IMR-90 (cell line): Measurements from ENCODE around the gene BET1L. TPM values are rescaled to one million over a fixed set of nuclear protein-coding genes. Genes with fewer than 3 reads are reported as not detected.
"Not testable (repeated sequence)": the region's sequence is repeated elsewhere in the genome, so short reads cannot be mapped to it uniquely, and the experiment has no call there.

ENCODE experiments used
- ATAC-seq: fragments of 200-7000 bp; cut with Tn5 transposase; 2 replicates; pipeline ENCODE4 v1.9.1; 2020; ENCODE audit warnings: low read depth, mild to moderate bottlenecking, moderate library complexity
- BruUV-seq: library from RNA; stranded (reverse); fragments of 400-500 nt; replicated peaks from 2 replicates; lab custom pipeline; 2021; lab: Mats Ljungman, UMichigan
- CTCF ChIA-PET: fragments of 300-600 bp; formaldehyde crosslinking; extraction: SDS; loops from one replicate; lab custom pipeline; 2021; ENCODE audit warnings: antibody characterized with exemption; lab: Yijun Ruan, JAX
- POLR2A ChIA-PET: fragments of 300-600 bp; sonication (Branson Sonifier 250); formaldehyde crosslinking; loops from one replicate; lab custom pipeline; 2022; ENCODE audit warnings: antibody characterized with exemption; ENCODE audit not compliant: unreplicated experiment; lab: Charles Lee
- DNase-seq: peaks from one replicate; pipeline ENCODE4 v3.0.0; 2013
- H2AFZ ChIP-seq: replicated peaks from 2 replicates; pipeline ENCODE3; 2013; ENCODE audit warnings: low read length, mild to moderate bottlenecking; ENCODE audit not compliant: poor library complexity
- H2AK5ac ChIP-seq: 2 replicates; pipeline ENCODE4 v1.6.1; 2013; ENCODE audit warnings: low read depth, low read length, inconsistent platforms
- H2AK9ac ChIP-seq: replicated peaks from 2 replicates; pipeline ENCODE3; 2013; ENCODE audit warnings: mild to moderate bottlenecking, low read depth, low read length, moderate library complexity; ENCODE audit not compliant: poor library complexity
- H2BK120ac ChIP-seq: 2 replicates; pipeline ENCODE4 v1.6.1; 2013; ENCODE audit warnings: low read depth, low read length, inconsistent platforms
- H2BK15ac ChIP-seq: 3 replicates; pipeline ENCODE4 v1.6.1; 2013; ENCODE audit warnings: low read depth, low read length, inconsistent platforms
- H2BK20ac ChIP-seq: 2 replicates; pipeline ENCODE4 v1.6.1; 2013; ENCODE audit warnings: low read depth, mild to moderate bottlenecking, inconsistent platforms, low read length, moderate library complexity
- H2BK5ac ChIP-seq: 2 replicates; pipeline ENCODE4 v1.6.1; 2013; ENCODE audit warnings: mild to moderate bottlenecking, low read depth, low read length, inconsistent platforms; ENCODE audit not compliant: poor library complexity, severe bottlenecking
- H3K14ac ChIP-seq: replicated peaks from 2 replicates; pipeline ENCODE4 v1.6.1; 2013; ENCODE audit warnings: low read depth, low read length, inconsistent platforms
- H3K18ac ChIP-seq: 2 replicates; pipeline ENCODE4 v1.6.1; 2013; ENCODE audit warnings: low read depth, low read length, control low read depth
- H3K23ac ChIP-seq: 2 replicates; pipeline ENCODE4 v1.6.1; 2013; ENCODE audit warnings: low read depth, low read length, inconsistent platforms
- H3K27ac ChIP-seq: 2 replicates; pipeline ENCODE4 v1.5.1; 2013; ENCODE audit warnings: mild to moderate bottlenecking, control low read depth, low read length; ENCODE audit not compliant: insufficient read depth
- H3K27me3 ChIP-seq: 2 replicates; pipeline ENCODE4 v1.6.1; 2013; ENCODE audit warnings: low read length; ENCODE audit not compliant: control insufficient read depth, insufficient read depth
- H3K36me3 ChIP-seq: 2 replicates; pipeline ENCODE4 v1.6.1; 2013; ENCODE audit warnings: low read length, mixed read lengths; ENCODE audit not compliant: control insufficient read depth, insufficient read depth
- H3K4ac ChIP-seq: 2 replicates; pipeline ENCODE4 v1.6.1; 2013; ENCODE audit warnings: low read depth, low read length, inconsistent platforms
- H3K4me1 ChIP-seq: 2 replicates; pipeline ENCODE4 v1.6.1; 2013; ENCODE audit warnings: low read length, mixed read lengths; ENCODE audit not compliant: control insufficient read depth, insufficient read depth
- H3K4me2 ChIP-seq: 2 replicates; pipeline ENCODE4 v1.6.1; 2013; ENCODE audit warnings: low read depth, mild to moderate bottlenecking, control low read depth, low read length, moderate library complexity
- H3K4me3 ChIP-seq: 2 replicates; pipeline ENCODE4 v1.5.1; 2013; ENCODE audit warnings: low read depth, mild to moderate bottlenecking, control low read depth, low read length, moderate library complexity; ENCODE audit not compliant: insufficient read depth
- H3K56ac ChIP-seq: 2 replicates; pipeline ENCODE4 v1.6.1; 2013; ENCODE audit warnings: low read length, inconsistent platforms; ENCODE audit not compliant: insufficient read depth; ENCODE audit errors: extremely low read depth
- H3K79me1 ChIP-seq, 2 experiments: 2 replicates each; pipeline ENCODE4 v1.6.1; 2013; ENCODE audit warnings: low read length in 2 of 2, inconsistent platforms in 1 of 2, low read depth in 1 of 2
- H3K9ac ChIP-seq: 2 replicates; pipeline ENCODE4 v1.6.1; 2013; ENCODE audit warnings: low read depth, low read length, control low read depth
- H3K9me1 ChIP-seq: 2 replicates; pipeline ENCODE4 v1.6.1; 2013; ENCODE audit warnings: low read length, inconsistent platforms; ENCODE audit not compliant: insufficient read depth
- H3K9me3 ChIP-seq: 2 replicates; pipeline ENCODE4 v1.6.1; 2013; ENCODE audit warnings: low read length; ENCODE audit not compliant: control insufficient read depth, insufficient read depth
- H4K20me1 ChIP-seq: 2 replicates; pipeline ENCODE4 v1.6.1; 2013; ENCODE audit warnings: low read length, inconsistent platforms; ENCODE audit not compliant: insufficient read depth
- H4K5ac ChIP-seq: 2 replicates; pipeline ENCODE4 v1.6.1; 2013; ENCODE audit warnings: mild to moderate bottlenecking, low read depth, low read length, control low read depth
- H4K8ac ChIP-seq, 2 experiments: 2 replicates each; pipeline ENCODE4 v1.6.1; 2013; ENCODE audit warnings: low read depth in 2 of 2, low read length in 2 of 2, control low read depth in 1 of 2, inconsistent platforms in 1 of 2
- H4K91ac ChIP-seq: 2 replicates; pipeline ENCODE4 v1.6.1; 2013; ENCODE audit warnings: low read depth, low read length, inconsistent platforms; ENCODE audit not compliant: insufficient read depth
- WGBS, 2 experiments: methylation state at CpG; one replicate each; pipeline versions ENCODE4 v1.1.5 to v1.1.7; 2013; ENCODE audit warnings: missing lambda C conversion rate in 2 of 2; ENCODE audit not compliant: insufficient read length in 1 of 2; ENCODE audit errors: extremely low coverage in 2 of 2; 5-methylcytosine and 5-hydroxymethylcytosine counted together
- dilution Hi-C: fragments of 300-500 bp; cut with HindIII; formaldehyde crosslinking; loops from one replicate; pipeline ENCODE4 v1.14.3; 2018; ENCODE audit warnings: low sequenced_read_pairs; ENCODE audit not compliant: unreplicated experiment
- in situ Hi-C: fragments of 300-500 bp; cut with MboI; formaldehyde crosslinking; loops from 3 replicates; pipeline ENCODE4 v1.14.3; 2019; ENCODE audit warnings: low sequenced_read_pairs, inconsistent platforms, mixed read lengths
- intact Hi-C: fragments of 100-400 bp; cut with micrococcal nuclease; formaldehyde crosslinking; loops from 2 replicates; pipeline ENCODE4 v1.10.0; 2022
- polyA plus RNA-seq, 3 experiments: library from polyadenylated mRNA; depleted of rRNA; stranded (reverse); fragments of >200 nt; gene quantifications; 2 replicates each; pipeline ENCODE4 v1.2.3, GENCODE V29; 2012; ENCODE audit warnings: low replicate concordance in 1 of 3
- total RNA-seq: library from RNA; depleted of rRNA; stranded (reverse); fragments of >200 nt; gene quantifications from 2 replicates; pipeline ENCODE4 v1.2.3, GENCODE V29; 2012

BET1L gene
- total and polyA plus RNA-seq, 2 of the 4 experiments (the other 2 are of a cell fraction), result 10.8 to 90.7 TPM

- H2AK9ac ChIP-seq, H3K56ac ChIP-seq, H4K91ac ChIP-seq, H3K4me1 ChIP-seq, H3K4me2 ChIP-seq, intact Hi-C loops, H2BK20ac ChIP-seq, H2BK120ac ChIP-seq, H4K5ac ChIP-seq, H3K4ac ChIP-seq, H2BK5ac ChIP-seq, H2BK15ac ChIP-seq, H3K23ac ChIP-seq, H3K27ac ChIP-seq, H3K18ac ChIP-seq, CTCF ChIA-PET, POLR2A ChIA-PET, H3K27me3 ChIP-seq, H4K20me1 ChIP-seq, H2AFZ ChIP-seq, in situ Hi-C loops, H3K9ac ChIP-seq, dilution Hi-C loops, H3K14ac ChIP-seq, DNase-seq, H2AK5ac ChIP-seq, H3K4me3 ChIP-seq, BruUV-seq, H4K8ac ChIP-seq, ATAC-seq, H3K79me1 ChIP-seq, H3K9me3 ChIP-seq, H3K9me1 ChIP-seq, H3K36me3 ChIP-seq: not testable (repeated sequence)
- WGBS, 2 experiments, result no CpG with 5 or more reads among the region's 5 CpGs
Observed at GRCh38 chr11:193481-193880, 13.7 kb downstream of the BET1L start.

GRCh38 chr11:192674-193128, 14.5 kb downstream of the BET1L start, which contains the start of gene SCGB1C1:
Gene SCGB1C1 (plus strand): TSS chr11:193078. CDS start chr11:193100, 22 bp downstream.
- H2AK9ac ChIP-seq, dilution Hi-C loops: not testable (repeated sequence)

More at GRCh38 chr11:192674-193128, 14.5 kb downstream of the BET1L start, which contains the start of gene SCGB1C1:
- H3K27me3 ChIP-seq, H3K9me1 ChIP-seq, DNase-seq, CTCF ChIA-PET, H3K4me2 ChIP-seq, H3K9me3 ChIP-seq, H2BK5ac ChIP-seq, H3K9ac ChIP-seq, intact Hi-C loops, H3K27ac ChIP-seq, H4K5ac ChIP-seq, H3K18ac ChIP-seq, BruUV-seq, H2BK15ac ChIP-seq, H4K8ac ChIP-seq, H4K91ac ChIP-seq, H2BK120ac ChIP-seq, POLR2A ChIA-PET, H2AK5ac ChIP-seq, H3K79me1 ChIP-seq, H3K4me3 ChIP-seq, H3K14ac ChIP-seq, H3K4me1 ChIP-seq, H3K56ac ChIP-seq, in situ Hi-C loops, H4K20me1 ChIP-seq, H3K36me3 ChIP-seq, H3K4ac ChIP-seq, H3K23ac ChIP-seq, H2AFZ ChIP-seq, ATAC-seq, H2BK20ac ChIP-seq: not testable (repeated sequence)
- WGBS, 2 experiments, result no CpG with 5 or more reads among the region's 11 CpGs
